AG09309 (cell line): Measurements from ENCODE around the gene ITGB7.

Source experiments
- DNase-seq: peaks from one replicate; pipeline ENCODE4 v3.0.0-alpha.2; 2010; ENCODE audit warnings: low read depth
- H3K4me3 ChIP-seq: 2 replicates; pipeline ENCODE4 v1.5.1; 2011; ENCODE audit warnings: mild to moderate bottlenecking, low read depth, low read length, moderate library complexity; ENCODE audit not compliant: control insufficient read depth
- TF ChIP-seq, protein P1 (sequence below): IDR thresholded peaks from 2 replicates; pipeline ENCODE4 v1.5.1; 2011; ENCODE audit warnings: mild to moderate bottlenecking, low read depth, low read length, inconsistent platforms; ENCODE audit not compliant: insufficient read depth, control insufficient read depth; ENCODE audit errors: missing control alignments

Gene ITGB7

DNA sequence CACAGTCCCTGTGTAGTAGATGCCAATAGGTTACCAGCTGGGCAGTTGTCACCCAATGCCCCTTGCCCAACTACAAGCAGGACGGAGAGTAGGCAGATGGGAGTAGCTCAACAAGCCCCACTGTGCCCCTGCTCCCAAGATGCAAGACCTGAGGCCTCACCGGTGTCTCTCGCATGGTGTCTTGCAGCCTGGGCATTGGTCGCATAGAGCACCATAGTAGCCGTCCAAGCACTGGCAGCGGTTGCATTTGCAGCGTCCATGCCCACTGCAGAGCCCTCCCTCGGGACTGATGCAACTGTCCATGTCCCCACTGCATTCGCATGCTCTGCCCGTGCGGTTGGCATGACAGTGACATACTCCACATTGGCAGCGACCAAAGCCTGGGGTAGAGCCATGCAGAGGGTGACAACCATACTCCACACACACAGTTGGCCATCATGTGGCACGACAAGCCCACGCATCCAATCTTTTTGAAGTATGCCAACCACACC is 14.5 kb downstream of the ITGB7 start:
- H3K4me3 ChIP-seq = no peak overlapping the region
- TF ChIP-seq, protein P1, sequence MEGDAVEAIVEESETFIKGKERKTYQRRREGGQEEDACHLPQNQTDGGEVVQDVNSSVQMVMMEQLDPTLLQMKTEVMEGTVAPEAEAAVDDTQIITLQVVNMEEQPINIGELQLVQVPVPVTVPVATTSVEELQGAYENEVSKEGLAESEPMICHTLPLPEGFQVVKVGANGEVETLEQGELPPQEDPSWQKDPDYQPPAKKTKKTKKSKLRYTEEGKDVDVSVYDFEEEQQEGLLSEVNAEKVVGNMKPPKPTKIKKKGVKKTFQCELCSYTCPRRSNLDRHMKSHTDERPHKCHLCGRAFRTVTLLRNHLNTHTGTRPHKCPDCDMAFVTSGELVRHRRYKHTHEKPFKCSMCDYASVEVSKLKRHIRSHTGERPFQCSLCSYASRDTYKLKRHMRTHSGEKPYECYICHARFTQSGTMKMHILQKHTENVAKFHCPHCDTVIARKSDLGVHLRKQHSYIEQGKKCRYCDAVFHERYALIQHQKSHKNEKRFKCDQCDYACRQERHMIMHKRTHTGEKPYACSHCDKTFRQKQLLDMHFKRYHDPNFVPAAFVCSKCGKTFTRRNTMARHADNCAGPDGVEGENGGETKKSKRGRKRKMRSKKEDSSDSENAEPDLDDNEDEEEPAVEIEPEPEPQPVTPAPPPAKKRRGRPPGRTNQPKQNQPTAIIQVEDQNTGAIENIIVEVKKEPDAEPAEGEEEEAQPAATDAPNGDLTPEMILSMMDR = no peak

DNA sequence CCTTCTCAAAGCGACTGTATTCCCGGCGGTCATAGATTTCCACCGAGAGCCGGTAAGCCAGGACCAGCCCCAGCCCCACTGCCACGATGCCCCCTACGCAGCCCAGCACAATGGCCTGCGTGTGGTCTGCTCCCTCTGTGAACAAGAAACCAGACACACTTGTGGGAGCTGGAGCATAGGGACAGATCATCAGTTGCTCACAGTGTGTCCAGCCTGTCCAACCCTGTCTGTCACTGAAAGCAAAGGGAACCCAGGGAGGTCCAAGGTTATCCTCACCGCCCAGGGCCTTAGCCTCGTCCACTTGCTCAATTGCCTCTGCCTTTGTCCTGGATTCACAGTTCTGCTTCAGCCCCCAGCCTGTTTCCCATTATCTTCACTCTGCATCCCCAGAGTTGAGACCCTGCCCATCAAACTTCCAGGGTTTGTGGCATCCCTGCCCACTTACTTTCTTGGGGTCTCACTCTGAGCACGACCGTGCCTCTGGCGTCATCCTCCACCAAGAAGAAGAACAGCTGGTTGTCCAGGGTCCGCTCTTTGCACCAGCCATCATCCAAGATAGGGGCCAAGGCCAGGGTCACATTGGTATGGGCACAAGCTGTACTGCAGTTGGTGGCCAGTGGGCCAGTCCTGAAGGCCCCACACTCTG is 15.0 kb downstream of the ITGB7 start:
- H3K4me3 ChIP-seq = no peak overlapping the region
- DNase-seq = no peak
- TF ChIP-seq, protein P1 = no peak

More for the DNA sequence above, 14.5 kb downstream of the ITGB7 start:
- DNase-seq = no peak

- TF ChIP-seq, protein P1 = no peak
- no peak for DNase-seq
- H3K4me3 ChIP-seq = no peak overlapping the region
Measured at GRCh38 chr12:53191096-53191884, 15.8 kb downstream of the ITGB7 start.

DNA sequence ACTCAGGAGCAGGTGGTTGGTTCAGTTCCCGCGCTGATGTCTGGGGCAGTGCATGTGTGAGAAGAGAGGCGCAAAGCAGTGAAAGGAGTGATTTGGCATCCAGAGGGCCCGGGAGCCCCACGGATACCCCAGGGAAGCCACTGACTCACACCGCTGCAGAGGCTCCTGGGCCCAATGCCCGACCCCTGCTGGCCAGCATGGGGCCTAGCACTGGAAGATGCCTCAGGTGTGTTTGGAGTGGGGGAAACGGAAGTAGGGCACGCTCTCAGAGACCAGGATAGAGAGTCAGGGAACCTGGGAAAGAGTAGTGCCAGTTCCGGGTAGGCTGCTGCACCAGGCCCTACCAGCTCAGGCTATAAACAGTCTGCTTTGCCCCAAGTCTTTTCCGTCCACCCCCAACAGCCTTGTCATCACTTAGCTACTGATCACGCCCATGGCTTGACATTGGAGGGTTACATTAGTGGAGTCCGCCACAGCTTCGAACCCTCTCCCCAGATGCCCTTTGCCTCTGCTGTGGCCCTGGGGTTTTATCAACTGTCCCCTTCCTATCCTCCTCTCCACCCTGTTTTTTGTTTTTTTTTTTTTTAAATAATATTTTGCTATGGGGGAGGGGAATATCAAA is 16.8 kb downstream of the ITGB7 start:
- DNase-seq = no peak
- TF ChIP-seq, protein P1 = peak; percentile 96
- H3K4me3 ChIP-seq = no peak overlapping the region

DNA sequence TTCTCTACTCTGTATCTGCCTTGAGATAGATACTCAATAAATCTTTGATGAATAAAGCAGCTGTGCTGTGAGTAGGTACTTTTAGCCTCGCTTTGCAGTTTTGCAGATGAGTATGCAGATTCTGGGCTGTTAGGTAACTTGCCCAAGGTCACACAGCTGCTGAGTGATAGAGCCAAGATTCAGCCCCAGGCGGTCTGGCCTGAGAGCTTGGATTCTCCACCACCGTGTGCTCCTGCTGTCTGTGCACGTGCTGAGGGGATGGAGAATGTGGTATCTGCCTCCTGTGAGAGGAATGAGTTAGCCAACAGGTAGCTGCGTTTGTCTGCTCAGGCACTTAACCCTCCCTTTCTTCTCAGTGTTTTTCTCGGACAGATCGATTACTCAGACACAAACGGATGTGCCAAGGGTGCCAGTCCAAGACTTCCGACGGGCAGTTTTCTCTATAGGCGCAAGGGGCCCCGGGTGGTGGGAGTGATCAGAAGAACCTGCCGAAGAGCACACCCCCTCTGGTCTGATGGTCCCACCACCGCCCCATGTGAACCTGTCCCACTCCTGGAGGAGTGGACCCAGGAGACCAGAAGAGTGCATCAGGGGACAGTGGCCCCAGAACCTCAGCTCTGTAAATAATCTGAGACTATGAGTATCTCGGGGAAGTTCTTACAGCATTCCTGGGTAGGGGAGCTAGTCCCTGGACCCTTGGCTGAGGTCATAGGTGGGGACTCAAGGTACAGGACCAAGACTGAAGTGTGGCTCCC is 19.7 kb downstream of the ITGB7 start:
- no peak for DNase-seq
- no peak overlapping the region for H3K4me3 ChIP-seq
- TF ChIP-seq, protein P1 = no peak

DNA sequence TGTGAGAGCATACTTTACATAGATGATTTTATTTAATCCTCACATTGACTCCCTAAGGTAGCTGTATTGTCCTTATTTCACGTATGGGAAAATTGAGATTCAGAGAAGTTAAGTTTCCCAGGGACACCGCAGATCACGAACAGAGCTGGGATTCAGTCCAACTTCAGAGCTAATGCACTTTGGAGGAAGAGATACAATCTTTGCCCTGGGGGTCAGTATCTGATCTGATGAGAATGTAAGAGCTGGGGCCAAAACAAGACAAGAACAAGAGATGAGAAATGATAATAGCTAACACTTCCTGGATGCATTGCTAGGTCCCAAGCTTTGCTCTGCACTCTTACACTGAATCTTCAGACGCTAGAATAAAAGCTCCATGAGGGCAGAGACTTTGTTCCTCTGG is 20.3 kb downstream of the ITGB7 start:
- H3K4me3 ChIP-seq = no peak overlapping the region
- DNase-seq = no peak
- TF ChIP-seq, protein P1 = no peak
